Epithelial cell of proximal tubule (primary cell): Measurements from ENCODE around the gene KLF16. TPM values are rescaled to one million over a fixed set of nuclear protein-coding genes. Genes with fewer than 3 reads are reported as not detected.

Source experiments
- DNase-seq: peaks from one replicate; pipeline ENCODE4 v3.0.0-alpha.2; 2011; ENCODE audit warnings: low read depth
- H3K4me3 ChIP-seq: 2 replicates; pipeline ENCODE4 v1.5.1; 2011; ENCODE audit warnings: low read depth, mild to moderate bottlenecking, low read length
- total RNA-seq: library from RNA; depleted of rRNA; stranded (reverse); fragments of >200 nt; gene quantifications from 2 replicates; pipeline ENCODE4 v1.2.3, GENCODE V29; 2015
- TF ChIP-seq, protein P1 (sequence below): conservative IDR thresholded peaks from 2 replicates; pipeline ENCODE4 v1.5.1; 2012; ENCODE audit warnings: low read depth, mild to moderate bottlenecking, low read length

The KLF16 gene
- total RNA-seq, 1 donor from 2014 or later: 28.1 TPM

DNA sequence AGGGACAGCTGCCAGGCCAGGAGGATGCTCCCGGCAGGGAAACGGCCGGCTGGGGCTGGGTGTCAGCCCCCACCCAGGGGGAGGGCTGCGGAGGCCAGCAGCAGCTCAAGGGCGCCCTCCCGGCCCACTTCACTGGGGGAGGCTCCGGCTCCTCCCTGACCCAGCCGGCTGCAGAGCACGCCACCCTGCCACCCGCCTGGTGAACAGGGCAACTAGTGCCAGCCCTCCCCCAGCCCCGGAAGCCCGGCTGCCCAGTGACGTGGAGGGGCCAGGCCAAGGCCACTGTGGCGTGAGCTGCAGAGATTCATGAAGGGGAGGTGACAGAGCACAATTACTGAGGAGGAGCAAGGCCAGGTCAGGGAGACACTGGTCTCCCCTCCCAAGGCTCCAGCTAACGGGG, 29.8 kb downstream of the KLF16 start:
- no peak for DNase-seq
- TF ChIP-seq, protein P1, sequence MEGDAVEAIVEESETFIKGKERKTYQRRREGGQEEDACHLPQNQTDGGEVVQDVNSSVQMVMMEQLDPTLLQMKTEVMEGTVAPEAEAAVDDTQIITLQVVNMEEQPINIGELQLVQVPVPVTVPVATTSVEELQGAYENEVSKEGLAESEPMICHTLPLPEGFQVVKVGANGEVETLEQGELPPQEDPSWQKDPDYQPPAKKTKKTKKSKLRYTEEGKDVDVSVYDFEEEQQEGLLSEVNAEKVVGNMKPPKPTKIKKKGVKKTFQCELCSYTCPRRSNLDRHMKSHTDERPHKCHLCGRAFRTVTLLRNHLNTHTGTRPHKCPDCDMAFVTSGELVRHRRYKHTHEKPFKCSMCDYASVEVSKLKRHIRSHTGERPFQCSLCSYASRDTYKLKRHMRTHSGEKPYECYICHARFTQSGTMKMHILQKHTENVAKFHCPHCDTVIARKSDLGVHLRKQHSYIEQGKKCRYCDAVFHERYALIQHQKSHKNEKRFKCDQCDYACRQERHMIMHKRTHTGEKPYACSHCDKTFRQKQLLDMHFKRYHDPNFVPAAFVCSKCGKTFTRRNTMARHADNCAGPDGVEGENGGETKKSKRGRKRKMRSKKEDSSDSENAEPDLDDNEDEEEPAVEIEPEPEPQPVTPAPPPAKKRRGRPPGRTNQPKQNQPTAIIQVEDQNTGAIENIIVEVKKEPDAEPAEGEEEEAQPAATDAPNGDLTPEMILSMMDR: no peak
- peak overlapping the region; percentile 8 for H3K4me3 ChIP-seq

DNA sequence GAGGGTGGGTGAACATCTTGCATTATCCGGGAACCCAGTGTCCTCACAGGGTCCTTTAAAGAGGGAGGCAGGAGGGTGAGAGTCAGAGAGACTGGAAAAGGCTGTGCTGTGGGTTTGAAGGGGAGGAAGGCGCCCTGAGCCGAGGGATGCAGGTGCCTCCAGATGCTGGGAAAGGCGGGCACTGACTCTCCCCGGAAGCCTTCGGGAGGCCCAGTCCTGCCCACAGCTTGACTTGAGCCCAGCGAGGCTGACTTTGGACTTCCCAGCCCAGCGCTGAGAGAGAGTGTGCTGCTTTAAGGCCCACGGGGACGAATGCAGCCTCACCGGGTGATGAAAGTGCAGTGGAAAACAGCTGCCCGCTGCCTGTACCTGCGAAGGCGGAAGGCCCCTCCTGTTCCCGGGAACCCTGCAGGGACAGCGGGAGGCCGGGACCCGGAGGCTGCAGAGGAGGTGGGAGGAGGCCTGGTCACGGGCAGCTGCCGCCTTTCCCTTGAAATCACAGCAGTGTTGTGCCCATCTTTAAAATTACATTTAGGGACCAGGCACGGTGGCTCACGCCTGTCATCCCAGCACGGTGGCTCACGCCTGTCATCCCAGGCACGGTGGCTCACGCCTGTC, 31.2 kb downstream of the KLF16 start:
- TF ChIP-seq, protein P1: no peak
- no peak overlapping the region for H3K4me3 ChIP-seq
- no peak for DNase-seq

DNA sequence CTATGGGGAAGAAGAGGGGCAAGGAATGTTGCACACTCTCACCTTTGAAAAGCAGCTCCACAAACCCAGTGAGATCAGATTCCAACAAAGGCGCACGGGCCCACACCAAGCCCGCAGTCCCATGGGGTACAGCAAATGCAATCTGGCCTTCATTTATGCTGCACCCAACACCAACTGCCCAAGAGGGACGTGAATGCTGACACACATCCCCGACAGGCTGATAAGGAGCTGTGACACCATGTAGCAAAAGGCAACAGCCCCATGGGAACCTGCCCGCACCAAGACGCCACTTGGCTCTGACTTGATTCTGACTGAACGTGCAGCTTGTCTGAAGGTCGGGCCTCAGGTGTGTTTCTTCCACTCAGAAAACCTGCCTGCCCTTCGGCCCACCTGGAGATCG, 32.4 kb downstream of the KLF16 start:
- DNase-seq: no peak
- TF ChIP-seq, protein P1: no peak

DNA sequence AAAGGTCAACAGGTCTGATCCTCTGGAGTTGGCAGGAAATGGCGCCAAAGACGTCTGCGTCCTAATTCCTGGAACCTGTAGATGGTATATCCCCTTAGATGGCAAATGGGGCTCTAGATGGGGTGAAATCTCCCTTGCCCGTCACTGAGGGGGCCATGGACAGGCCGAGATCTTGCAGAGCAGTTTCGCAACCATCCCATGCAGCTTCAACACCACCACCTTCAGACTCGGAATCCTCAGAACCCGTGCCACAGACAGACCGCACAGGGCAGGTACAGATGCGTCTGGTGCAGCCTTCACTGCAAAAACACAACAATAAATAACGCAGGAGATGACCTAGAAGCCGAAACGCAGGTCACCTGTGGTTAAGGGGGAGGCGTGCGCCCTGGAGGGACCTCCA, 32.8 kb downstream of the KLF16 start:
- TF ChIP-seq, protein P1: no peak
- no peak for DNase-seq
- H3K4me3 ChIP-seq: no peak overlapping the region

More for the DNA sequence above, 32.4 kb downstream of the KLF16 start:
- no peak overlapping the region for H3K4me3 ChIP-seq

DNA sequence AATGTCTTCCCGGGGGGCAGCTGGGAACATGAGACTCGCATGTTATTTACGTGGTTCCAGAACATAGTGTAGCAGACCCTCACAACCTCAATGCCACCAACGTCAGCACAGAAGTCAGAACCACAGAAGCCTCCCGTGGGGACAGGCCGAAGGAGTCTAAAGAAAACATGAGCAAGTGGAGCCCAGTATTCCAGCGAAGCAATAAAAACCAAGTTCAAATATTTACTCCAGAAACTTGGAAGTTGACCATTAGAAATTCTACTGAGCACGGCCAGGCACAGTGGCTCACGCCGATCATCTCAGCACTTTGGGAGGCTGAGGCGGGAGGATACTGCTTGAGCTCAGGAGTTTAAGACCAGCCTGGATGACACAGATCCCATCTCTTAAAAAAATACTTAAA, 33.4 kb downstream of the KLF16 start:
- H3K4me3 ChIP-seq: no peak overlapping the region
- TF ChIP-seq, protein P1: no peak
- DNase-seq: no peak

DNA sequence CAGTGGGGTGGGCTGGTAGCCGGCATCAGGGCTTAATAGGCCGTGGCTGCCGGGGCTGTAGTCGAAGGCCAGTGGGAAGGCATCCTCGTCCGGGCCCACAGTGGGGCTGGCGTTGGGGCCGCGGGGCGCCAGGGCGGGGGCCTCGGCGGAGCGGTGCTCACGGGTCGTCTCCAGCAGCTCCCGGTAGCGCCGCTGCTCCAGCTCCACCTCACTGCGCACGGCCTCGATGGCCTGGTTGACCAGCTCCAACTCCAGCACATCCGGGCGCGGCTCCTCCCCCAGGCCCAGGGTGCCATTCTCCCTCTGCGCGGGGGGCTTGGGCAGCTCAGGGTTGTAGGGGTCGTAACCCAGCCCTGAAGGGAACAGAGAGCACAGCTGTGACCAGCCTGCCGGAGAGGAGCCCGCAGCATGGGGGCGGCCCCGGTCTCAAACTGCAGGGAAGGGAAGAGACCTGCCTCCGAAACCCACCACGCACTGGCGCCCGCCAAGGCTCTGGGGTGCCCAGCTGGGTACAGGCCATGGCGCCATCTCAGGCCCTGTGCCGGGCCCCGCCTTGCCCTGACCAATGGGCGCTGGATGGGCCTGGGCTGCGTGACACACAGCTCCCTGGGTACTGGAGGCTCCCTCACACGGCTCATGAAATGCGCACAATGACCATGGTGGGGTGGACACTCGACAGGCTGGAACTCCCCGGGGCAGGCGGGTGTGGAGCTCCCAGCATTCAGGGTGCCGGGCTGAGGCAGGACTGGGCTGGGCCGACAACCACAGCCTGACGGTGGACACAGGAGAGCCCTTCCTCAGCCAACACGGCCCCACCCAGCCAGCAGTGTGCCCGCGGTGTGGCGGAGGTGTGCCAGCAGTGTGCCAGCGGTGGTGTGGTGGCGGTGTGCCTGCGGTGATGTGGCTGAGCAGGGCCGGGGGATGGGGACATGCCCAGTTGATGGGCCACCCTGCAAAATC, 34.8 kb downstream of the KLF16 start:
- H3K4me3 ChIP-seq: no peak overlapping the region
- DNase-seq: no peak
- TF ChIP-seq, protein P1: no peak
